ENCODE measurements around the gene ETFA. TPM values are rescaled to one million over a fixed set of nuclear protein-coding genes. Genes with fewer than 3 reads are reported as not detected.

Gene ETFA
- total and polyA plus RNA-seq, 2 of the 8 experiments (the other 6 are each of a cell fraction or from before 2014, with no cell fraction given): 60.9 to 90.0 TPM

- TF ChIP-seq CHD7 (IDR thresholded peaks at IDR 0.05; ENCODE audit: insufficient replicate concordance, low read length) (no peak), YY1 (IDR thresholded peaks at IDR 0.05; ENCODE audit: low read depth, low read length) (no peak), ZNF274 (IDR thresholded peaks at IDR 0.05; ENCODE audit: borderline replicate concordance, extremely low read depth, low read length) (no peak), MAX (IDR thresholded peaks at IDR 0.05) (no peak), HDAC2 (IDR thresholded peaks at IDR 0.05; ENCODE audit: borderline replicate concordance in 1 of 2, low read depth in 2 of 2, low read length in 2 of 2) (no peak), POU5F1 (IDR thresholded peaks at IDR 0.05; ENCODE audit: low read depth, low read length) (no peak), JUND (IDR thresholded peaks at IDR 0.05; ENCODE audit: low read length) (no peak), PHF8 (conservative IDR thresholded peaks at IDR 0.05; ENCODE audit: low read depth, low read length) (no peak), CHD1 (IDR thresholded peaks at IDR 0.05; ENCODE audit: low read depth, low read length) (no peak), TEAD4 (IDR thresholded peaks at IDR 0.05; ENCODE audit: low read depth, low read length) (no peak), SP1 (IDR thresholded peaks at IDR 0.05; ENCODE audit: low read depth, low read length) (no peak), CHD2 (IDR thresholded peaks at IDR 0.05; ENCODE audit: low read length) (no peak)
These were observed 17.7 kb upstream of the ETFA start (continued) for GRCh38 chr15:76328958-76329357.

Data from H1 (cell line).